NCI-H345 (cell line): ENCODE data around the gene VWA5B1.
"Not testable (repeated sequence)": the region's sequence is repeated elsewhere in the genome, so short reads cannot be mapped to it uniquely, and the experiment has no call there.

Experiments
- DNase-seq: peaks from one replicate; lab custom pipeline; 2025; lab: John Stamatoyannopoulos, UW

The VWA5B1 gene

DNA sequence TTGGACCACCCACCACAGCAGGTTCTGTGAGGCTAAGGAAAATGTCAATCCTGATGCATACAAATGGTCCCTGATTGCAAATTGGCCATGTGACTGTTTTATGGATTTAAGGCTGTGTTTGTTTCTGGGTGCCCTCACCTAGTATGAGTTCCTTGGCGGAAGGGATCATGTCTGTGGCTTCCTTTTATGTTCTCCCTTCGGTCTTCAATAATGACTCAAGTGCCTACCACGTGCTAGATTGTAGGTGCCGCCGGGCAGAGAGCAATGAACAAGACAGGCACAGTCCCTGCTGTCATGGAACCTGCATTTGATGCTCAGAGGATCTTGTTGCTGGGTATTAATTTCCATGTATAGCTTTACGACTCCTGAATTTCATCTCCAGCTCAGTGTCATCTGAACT lies 9.8 kb upstream of the VWA5B1 start:
- DNase-seq: no peak

DNA sequence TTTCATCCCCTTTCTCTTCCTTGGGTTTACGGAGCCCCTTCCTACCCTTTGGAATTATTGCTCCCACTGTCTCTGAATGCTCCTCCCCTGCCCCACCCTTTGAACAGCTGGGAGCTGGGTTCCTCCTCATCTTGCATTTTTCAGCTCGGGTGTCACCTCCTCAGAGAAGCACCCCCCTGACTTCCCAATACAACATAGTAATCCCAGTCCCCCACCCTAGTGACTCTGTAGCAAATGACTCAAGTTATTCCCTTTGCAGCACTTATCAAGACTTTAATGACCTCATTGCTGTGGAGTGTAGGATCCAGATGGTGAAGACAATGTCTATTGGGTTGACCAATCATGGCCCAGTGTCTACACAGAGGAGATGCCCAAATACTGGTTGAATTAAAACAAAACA lies 8.9 kb upstream of the VWA5B1 start:
- peak; percentile 7 for DNase-seq

DNA sequence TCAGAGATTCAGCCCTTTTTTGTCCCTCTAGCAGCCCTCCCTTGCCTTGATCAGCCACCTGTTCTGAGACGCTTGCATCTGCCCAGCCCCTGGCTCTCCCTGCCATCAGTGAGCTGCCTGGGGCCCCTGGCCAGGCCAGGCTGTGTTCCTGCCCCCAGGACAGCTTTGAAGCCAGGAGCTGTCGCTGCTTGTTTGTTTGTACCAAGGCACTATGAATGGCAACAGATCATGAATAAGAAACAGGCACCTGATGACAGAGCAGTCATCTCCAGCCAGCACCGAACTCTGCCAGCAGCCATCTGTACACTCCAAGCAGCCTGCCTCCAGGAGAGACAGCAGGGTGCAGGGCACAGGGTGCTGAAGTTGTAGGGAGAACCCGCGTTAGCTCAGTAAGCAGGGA lies 8.1 kb upstream of the VWA5B1 start:
- DNase-seq: peak; percentile 25

DNA sequence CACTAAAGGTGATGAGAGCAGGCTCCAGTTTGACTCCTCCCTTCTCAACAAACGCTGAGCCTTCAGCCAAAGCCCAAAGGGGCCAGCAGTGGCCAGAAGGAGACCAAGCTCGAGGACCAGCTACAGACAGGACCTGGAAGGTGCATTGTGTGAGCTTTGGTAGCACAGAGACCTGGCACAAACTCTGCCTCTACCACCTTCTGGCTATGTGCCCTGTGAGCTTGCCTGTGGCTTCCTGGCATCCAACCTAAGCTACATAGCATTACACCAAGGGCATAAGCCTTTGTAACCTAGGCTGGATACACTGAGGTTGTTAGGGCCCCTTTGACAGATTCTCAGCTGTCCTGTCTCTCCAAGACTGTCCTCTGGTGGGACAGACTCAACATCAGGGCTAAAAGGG lies 6.6 kb upstream of the VWA5B1 start:
- no peak for DNase-seq

DNA sequence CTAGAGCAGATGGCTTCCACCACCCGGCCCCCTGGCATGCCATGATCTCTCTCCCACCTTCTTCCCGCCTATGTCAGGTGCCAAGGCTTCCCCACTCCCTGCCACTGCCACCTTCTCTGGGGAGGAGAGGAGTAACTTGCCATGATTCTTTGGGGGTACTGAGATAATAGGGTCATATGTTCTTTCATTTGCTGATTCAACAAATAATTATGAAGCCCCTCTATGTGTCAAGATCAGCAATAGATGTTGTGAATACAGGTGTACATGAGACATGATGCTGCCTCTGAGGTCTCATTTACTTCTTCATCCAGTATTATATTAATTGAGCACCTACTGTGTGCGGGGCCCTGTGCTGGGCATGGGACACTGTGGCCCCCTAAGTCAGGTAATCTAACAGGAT lies 6.0 kb upstream of the VWA5B1 start:
- DNase-seq: no peak

DNA sequence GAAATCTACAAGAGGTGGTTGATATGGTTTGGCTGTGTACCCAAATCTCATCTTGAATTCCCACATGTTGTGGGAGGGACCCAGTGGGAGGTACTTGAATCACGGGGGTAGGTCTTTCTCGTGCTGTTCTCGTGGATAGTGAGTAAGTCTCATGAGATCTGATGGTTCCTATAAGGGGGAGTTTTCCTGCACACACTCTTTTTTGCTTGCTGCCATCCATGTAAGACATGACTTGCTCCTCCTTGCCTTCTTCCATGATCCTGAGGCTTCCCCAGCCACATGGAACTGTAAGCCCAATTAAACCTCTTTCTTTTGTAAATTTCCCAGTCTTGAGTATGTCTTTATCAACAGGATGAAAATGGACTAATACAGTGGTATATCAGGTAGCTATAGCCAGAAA lies 5.2 kb upstream of the VWA5B1 start:
- no peak for DNase-seq

DNA sequence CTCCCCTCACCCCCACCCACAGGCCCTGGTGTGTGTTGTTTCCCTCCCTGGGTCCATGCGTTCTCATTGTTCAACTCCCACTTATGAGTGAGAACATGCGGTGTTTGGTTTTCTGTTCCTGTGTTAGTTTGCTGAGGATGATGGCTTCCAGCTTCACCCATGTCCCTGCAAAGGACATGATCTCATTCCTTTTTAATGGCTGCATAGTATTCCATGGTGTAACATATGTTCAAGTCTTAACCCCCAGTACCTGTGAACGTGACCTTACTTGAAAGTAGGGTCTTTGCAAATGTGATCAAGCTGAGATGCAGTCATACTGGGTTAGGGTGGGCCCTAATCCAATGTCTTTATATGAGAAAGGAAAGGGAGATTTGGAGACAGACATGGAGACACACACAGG lies 3.0 kb upstream of the VWA5B1 start:
- not testable (repeated sequence) for DNase-seq

DNA sequence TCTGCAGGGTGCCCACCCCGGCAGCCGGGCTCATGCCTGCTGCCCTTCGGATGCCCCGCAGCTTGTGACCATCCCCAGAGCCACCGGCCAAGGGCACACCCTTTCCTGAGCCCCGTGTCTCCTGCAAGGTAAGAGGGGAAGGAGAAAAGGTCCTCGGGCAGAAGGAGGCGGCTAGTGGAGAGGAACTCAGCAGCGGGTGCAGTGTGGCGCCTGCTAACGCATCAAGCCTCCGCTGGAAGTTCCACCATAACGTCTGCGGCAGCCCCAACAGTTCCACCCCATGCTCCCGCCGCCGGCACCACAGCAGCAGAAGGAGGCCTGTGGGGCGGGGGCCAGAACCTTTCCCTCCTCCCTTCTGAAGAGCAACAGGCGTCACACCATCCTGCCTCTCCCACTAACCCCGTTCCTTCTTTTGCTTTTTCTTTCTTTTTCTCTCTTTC lies 990 bp downstream of the VWA5B1 start:
- peak; percentile 10 for DNase-seq

DNA sequence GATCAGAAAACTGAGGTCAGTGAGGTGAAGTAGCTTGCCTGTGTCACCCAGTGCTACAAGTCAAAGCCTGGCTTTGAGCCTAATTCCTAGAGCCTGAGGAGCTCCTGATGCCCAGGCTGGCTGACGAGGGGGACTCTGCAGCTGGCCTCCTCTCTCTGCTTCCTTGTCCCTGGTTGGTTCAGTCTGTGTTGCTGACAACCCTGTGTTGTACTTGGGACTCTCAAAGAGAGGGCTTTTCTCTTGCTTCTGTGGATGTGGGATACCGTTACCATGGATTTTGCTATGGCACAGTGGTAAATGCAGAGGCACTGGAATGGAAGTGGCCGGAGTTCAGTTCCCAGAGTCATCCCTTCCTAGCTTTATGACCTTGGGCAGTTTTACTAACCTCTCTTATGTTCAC lies 8.0 kb downstream of the VWA5B1 start:
- no peak for DNase-seq

DNA sequence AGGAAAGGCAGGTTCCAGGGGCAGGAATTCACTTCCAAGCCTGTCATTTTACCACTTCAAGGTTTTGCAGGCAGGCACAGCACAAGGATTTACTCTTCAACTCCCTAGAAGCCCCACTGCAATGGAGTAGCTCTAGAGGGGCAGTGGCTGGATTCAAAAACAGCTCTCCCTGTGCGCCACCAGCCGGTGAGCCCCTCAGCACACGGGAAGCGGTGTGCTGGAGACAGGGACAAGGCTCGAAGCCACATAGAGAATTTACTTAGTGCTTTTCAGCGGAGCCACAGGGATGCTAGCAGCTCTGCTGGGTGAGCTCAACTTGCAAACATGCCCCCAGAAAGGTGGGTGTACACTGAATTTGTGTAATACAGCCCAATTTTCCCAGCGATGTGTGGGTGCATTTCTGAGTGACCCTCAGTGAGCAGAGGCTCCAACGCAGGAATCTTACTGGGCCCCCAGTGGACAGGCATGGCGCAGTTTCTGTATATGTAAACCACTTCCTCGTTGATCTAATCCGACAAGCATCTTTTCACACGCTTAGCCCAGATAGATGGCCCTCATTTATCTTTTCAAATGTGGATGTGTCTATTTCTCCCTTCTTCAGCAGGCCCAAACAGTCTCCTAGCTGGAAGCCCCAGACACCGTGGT lies 10.9 kb downstream of the VWA5B1 start:
- no peak for DNase-seq

DNA sequence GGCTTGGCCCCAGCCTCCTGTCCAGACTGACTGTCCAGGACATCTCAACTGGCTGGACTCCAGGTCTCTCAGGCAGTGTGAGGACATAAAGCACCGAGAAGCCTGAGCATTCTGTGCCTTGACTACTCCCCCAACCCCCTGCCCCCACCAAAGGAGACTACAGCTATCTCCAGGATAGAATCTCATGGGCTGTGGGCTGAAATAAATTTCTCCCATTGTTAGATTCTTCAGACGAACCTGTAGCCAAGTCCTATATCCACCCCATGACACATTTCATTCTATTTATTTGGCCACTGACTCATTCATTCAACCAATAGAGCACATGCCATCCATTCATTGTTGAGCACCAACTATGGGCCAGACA lies 11.4 kb downstream of the VWA5B1 start:
- no peak for DNase-seq

DNA sequence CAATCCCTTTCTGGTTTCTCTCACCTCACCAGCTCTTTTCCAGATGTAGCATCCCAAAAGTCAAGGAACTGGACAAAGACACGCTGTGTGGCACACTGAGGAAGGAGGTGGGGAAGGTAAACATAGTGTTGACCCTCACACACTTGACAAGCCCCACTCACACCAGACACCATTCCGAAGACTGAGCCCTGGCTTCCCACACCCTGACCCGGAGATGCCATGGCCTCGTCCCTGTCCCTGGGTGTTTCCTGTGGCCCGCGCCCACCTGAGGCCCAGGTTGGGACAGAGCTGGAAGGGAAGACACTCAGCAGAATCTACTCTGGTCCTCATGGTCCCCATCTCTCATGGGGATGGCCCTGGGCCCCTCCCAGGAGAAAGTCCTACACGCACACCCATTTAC lies 16.4 kb downstream of the VWA5B1 start:
- no peak for DNase-seq

DNA sequence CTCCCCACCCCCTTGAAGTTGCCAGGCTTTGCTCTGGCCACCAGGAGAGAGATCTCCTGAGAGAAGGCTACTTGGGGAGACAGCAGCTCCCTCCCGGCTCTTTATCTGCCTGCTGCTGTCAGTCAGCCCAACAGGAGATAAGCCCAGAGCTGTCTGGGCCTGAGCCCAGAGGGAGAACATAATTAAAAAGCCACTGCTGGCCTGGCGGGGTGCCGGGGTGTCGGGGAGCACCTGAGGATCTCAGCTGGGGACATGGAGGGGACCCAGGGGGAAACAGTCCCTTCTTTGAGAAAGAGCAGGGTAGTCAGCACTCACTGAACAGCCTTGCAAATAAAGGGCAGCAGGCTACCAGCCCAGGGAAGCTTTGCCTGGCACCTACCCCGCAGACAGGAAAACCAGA lies 17.9 kb downstream of the VWA5B1 start:
- no peak for DNase-seq

DNA sequence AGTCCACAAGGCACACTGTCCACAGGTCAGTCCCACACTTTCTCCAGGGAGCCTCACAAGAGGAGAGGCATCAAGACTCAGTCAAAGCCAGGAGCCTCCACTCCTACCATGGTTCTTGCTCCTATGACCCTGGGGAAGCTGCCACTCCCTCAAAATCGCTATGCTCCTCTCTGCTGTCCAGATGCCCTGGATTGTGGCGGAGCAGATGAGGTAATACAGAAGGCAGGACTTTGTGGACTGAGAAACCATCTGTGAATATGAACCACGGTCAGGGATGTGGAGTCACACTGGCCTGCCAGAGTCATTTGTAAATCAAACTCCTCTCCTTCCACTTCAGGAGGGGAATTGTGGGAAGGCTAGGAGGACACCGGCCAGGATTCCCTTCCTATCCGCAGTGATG lies 20.6 kb downstream of the VWA5B1 start:
- DNase-seq: no peak

DNA sequence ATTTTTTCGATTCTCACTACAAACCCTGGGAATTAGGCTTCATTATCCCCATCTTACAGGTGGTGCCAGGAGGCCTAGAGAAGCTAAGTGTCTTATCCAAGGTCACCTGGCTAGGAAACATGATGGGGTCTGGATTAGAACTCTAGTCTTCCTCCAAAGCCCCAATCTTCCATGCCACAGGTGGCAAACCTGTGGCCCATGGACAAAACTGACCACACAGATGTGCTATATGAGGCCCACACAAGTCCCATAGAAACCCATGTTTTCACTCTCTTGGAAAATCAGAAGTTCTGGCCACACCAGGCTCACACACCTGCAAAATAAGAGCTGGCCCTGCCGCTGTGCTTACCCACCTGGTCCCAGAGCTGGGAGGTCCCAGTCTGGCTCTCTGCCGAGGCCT lies 21.6 kb downstream of the VWA5B1 start:
- no peak for DNase-seq

DNA sequence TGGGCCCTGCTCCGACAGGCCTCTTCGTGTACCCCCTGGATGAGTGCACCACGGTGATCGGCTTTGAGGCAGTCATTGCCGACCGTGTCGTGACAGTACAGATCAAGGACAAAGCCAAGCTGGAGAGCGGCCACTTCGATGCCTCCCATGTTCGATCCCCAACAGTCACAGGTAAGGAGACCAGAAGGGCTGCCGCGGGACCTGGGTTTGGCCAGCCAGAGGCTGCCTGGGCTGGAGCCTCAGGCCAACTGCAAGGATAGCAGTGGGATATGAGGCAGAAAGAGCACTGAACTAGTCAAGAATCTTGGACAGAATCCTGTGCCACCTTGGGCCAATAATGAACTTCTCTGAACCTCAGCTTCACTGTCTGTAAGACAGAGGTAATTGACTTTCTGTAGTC lies 22.1 kb downstream of the VWA5B1 start:
- no peak for DNase-seq

DNA sequence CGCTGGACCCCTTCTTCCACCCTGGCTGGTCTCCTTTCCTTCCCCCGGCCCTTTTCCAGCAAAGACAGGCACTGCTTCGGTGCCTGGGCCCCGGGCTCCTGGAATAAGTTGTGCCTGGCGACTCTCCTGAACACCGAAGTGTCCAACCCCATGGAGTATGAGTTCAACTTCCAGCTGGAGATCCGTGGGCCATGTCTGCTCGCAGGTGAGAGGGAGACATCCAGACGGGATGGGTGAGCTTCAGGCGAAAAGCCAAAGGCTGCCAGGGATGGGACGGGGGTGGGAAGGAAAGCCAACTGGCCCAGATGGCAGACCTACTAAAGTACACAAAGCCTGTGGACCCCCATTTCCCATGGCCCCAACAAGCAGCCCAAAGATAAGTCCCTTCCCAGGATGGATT lies 26.8 kb downstream of the VWA5B1 start:
- DNase-seq: no peak

DNA sequence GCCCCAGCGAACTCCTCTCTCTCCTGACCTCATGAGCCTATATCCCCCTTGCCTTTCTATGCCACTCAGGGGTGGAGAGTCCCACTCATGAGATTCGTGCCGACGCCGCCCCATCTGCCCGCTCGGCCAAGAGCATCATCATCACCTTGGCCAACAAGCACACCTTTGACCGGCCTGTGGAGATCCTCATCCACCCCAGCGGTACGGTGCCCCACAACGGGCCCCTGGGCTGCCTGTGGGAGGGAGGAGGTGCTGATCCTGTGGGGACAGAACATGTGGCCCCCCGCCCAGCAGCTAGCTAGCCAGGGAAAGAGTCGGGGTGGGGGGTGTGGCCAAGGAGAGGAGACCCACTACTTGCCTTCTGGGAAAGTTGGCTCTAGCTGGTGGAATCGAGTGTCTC lies 27.8 kb downstream of the VWA5B1 start:
- no peak for DNase-seq

DNA sequence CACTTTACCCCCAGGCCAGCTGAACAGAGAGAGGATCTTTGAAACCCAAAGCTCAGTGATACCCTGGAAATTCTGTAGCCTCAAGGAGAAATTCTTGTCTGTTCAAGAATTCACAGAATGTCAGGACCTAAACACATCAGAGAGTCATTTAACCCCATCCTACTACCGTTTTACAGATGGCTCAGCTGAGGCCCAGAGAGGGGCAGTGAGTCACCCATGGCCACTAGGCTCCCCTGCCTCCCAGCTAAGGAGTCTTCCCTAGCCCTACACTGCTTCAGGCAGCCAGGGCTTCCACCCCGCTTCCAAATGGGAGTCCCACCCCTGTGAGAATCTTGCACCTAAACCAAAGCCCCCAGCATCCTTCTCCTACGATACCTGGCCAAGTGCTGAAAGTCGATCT lies 28.3 kb downstream of the VWA5B1 start:
- DNase-seq: no peak

DNA sequence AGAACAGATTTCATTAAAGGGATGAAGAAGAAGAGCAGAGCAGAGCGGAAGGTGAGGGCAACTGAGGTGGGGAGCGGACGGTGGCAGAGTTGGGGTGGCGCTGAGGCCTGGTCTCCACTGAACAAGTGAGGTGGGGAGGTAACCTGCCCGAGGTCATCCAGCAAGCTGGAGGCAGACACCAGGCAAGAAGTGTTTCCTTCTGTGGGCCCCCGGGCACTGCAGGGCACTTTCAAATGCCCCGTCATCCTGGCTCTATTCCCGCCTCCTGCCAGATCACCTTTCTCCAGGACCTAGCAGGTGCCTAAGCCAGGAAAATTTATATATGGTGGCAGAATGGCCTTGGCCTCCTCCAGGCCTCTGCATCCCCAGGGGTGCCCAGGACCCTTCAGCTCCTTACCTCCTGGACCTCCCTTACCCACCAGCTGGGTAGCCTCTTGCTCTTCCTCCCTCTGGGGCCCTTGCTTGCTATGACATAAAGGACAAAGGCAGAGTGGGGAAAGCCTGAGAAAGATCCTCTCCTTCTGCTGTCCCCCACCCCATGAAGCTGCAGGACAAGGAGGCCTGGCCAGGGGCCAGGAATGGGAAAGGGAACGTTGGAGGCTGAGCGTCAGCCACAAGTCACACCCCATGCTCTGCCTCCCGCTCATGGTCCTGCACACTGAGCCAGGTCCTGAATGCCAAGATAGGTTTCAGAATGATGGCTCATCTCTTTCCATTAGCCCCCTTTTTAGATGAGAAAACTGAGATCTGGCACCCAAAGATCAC lies 29.0 kb downstream of the VWA5B1 start:
- no peak for DNase-seq

DNA sequence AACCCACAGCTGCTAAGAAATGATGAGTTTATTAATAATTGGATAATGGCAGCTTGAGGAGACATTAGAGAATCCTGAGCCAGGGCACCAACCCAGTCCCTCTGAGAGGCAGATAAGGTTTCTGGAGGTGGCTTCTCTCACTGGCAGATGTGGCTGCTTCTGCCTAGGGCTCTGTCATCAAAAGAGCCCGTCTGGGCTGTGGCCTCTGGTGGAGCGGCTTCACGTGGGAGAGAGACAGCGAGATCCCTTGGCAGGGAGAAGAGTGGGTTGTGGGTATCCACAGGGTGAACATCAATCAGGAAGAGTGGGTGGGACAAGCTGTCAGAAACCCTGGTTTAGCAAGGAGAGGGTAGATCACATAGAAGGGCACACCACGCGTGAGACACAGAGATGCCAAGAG lies 30.0 kb downstream of the VWA5B1 start:
- DNase-seq: no peak

DNA sequence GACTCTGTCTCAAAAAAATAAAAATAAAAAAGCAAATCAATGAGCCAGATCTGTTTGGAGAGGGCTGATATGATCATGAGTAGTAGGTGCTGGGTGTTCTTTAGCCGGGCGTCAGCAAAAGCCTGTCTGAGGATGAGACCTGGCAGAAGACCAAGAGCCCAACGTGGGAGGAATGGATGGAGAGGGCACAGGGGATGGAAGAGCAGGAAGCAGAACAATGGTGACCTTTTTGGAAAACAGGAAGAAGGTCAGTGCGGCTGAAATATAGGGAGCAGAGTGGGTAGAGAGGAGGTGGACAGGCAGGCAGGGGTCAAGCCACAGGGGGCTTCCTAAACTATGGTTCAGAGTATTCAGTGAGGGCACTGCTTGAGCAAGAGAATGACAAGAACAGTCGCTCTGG lies 30.9 kb downstream of the VWA5B1 start:
- DNase-seq: no peak

DNA sequence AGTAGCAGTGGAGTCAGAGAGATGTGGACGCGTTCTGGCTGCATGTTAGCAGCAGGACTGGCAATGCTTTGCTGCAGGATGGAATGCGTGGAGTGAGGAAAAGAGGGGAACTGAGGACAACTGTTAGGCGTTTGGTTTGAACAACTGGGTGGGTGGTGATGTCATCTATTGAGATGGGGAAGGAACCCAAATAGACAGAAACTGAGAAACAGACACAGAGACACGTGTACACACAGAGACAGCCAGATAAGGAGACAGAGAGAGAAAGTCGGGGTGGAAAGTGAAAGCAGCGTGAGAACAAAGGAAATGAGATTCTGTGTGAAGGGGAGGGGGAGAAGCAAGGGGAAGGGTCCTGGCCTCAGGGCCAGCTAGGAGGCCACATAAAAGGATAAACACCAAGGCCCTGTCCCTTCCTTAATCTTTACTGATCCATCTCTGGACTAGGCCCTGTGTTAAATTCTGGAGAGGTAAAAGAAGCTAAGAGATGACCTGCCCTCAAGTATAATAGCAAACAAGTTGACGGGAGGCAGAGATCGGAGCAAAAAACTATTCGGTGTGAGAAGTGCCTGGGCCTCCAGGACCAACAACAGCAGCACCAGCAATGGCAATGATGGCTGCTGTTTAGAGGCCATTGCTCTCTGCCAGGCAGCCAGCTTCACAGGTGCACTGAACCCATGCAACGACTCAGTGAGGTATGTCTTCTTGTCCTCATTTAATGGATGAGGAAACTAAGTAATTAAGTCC lies 31.6 kb downstream of the VWA5B1 start:
- no peak for DNase-seq
